ENCODE results near the gene ICAM2. TPM values are rescaled to one million over a fixed set of nuclear protein-coding genes. Genes with fewer than 3 reads are reported as not detected.

ICAM2 gene
- total RNA-seq, result 898 and 963 TPM in 2 replicates

DNA sequence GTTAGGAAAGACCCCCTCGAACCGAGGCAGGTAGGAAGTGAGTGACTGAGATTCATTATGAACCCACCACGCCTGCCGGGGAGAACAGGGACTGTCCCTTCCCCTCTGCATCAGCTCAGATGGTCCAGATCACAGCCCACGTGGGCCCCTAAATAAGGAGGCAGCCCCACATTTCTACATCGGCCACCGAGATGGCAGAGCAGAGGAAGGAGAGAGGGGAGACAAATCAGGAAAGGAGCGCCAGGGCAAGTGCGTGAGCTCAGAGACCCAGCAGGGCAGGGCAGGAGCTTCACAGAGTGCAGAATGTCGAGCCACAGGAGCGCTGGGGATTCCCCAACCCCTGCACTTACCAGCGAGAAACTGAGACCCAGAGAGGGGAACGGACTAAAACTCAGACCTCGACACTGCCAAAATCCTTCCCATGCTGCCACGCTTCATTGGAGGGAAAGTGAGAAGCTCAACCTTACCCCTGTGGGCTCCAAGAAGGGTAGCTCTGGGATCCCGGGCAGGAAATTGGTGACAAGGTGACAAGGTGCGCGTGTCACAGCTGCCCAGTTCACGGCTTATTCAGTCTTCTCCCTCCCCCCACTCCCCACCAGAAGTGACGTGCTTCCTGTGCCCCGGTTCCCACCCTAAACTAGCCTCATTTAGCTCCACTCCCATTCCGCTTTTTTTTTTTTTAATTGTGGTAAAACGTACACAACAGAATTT, at the start of gene ICAM2:
Gene ICAM2, minus strand, starts transcription at position 578 of the 711 bp plus-strand sequence. CDS start 13,942 bp downstream, outside the sequence.

GRCh38 chr17:63998050-63998720, 22.2 kb downstream of the ICAM2 start, which contains the start of gene PRR29:
Gene PRR29 (plus strand): TSS chr17:63998351. CDS start chr17:63998365, 14 bp downstream.

DNA sequence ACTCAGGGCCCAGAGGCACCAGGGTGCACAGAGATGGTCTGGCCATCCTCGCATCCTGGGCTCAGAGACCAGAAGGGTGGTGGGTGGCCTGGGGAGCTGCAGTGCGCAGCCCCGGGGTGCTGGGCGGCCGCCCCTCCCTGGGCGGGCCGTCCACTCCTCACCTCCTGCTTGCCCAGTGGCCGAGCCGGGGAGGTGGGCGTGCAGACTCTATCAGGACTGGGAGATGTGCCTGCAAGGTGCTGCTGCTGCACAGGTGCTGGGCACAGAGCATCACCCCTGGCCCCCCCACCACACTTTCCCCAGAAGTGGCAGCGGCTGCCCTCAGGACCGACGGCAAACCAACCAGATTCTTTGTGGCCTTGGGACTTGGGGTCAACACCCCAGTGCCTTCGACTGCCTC, 47.6 kb downstream of the ICAM2 start, which contains the start of gene SCN4A:
Gene SCN4A, minus strand, starts transcription at position 123 of the 400 bp plus-strand sequence. Its CDS starts 77 bp downstream, at position 46.

Other genes with a start within 250 kb of the ICAM2 start
- gene CCDC47, start 247.0 kb downstream of the ICAM2 start, total RNA-seq, result 108 and 133 TPM in 2 replicates
- gene DDX42, start 246.5 kb downstream of the ICAM2 start, total RNA-seq, result 122 and 130 TPM in 2 replicates
- gene PSMC5, start 193.2 kb downstream of the ICAM2 start, total RNA-seq, result 80.9 and 93.4 TPM in 2 replicates
- 51.0 and 64.9 TPM in 2 replicates for gene FTSJ3, start 193.0 kb downstream of the ICAM2 start, total RNA-seq
- 46.5 and 71.5 TPM in 2 replicates for gene SMARCD2, start 177.9 kb downstream of the ICAM2 start, total RNA-seq
- not detected in 2 replicates for gene CSH2, start 147.0 kb downstream of the ICAM2 start, total RNA-seq
- gene GH2, start 138.7 kb downstream of the ICAM2 start, total RNA-seq, result not detected in 2 replicates
- gene CSH1, start 124.1 kb downstream of the ICAM2 start, total RNA-seq, result not detected in 2 replicates
- gene CSHL1, start 109.4 kb downstream of the ICAM2 start, total RNA-seq, result not detected in 2 replicates
- gene GH1, start 101.8 kb downstream of the ICAM2 start, total RNA-seq, result not detected in 2 replicates
- 1.3 and 1.5 TPM in 2 replicates for gene CD79B, start 88.3 kb downstream of the ICAM2 start, total RNA-seq
- gene SCN4A, start 47.7 kb downstream of the ICAM2 start, total RNA-seq, result 0.07 and 0.13 TPM in 2 replicates
- gene PRR29, start 22.3 kb downstream of the ICAM2 start, total RNA-seq, result 0.14 and 0.66 TPM in 2 replicates
- 19.3 and 22.6 TPM in 2 replicates for gene ERN1, start 109.5 kb upstream of the ICAM2 start, total RNA-seq
- gene TEX2, start 242.6 kb upstream of the ICAM2 start, total RNA-seq, result 34.0 and 35.0 TPM in 2 replicates

All from thoracic aorta endothelial cell (primary cell).